KMS-11 (cell line): ENCODE data around the gene INVS.

Source experiments
- H2AFZ ChIP-seq: fragments of 200-600 bp; sonication (generic); 2 replicates; pipeline ENCODE4 v1.6.1; 2016; ENCODE audit warnings: antibody characterized with exemption, mixed run types, low read depth
- H3K27ac ChIP-seq: fragments of 200-600 bp; sonication (generic); 2 replicates; pipeline ENCODE4 v1.6.1; 2016; ENCODE audit warnings: mild to moderate bottlenecking, mixed run types
- H3K27me3 ChIP-seq: fragments of 200-600 bp; sonication (generic); 2 replicates; pipeline ENCODE4 v1.6.1; 2017; ENCODE audit warnings: mild to moderate bottlenecking, low read depth, mixed run types, moderate library complexity; ENCODE audit not compliant: insufficient read depth
- H3K36me3 ChIP-seq: fragments of 200-600 bp; sonication (generic); 2 replicates; pipeline ENCODE4 v1.6.1; 2017; ENCODE audit warnings: mild to moderate bottlenecking, mixed run types; ENCODE audit not compliant: insufficient read depth
- H3K4me1 ChIP-seq: fragments of 200-600 bp; sonication (generic); 2 replicates; pipeline ENCODE4 v1.6.1; 2016; ENCODE audit warnings: mild to moderate bottlenecking, low read depth, mixed run types; ENCODE audit not compliant: poor library complexity, severe bottlenecking
- H3K4me2 ChIP-seq: fragments of 200-600 bp; sonication (generic); 2 replicates; pipeline ENCODE4 v1.7.0; 2016; ENCODE audit warnings: mild to moderate bottlenecking, mixed run types
- H3K4me3 ChIP-seq: fragments of 200-600 bp; sonication (generic); IDR thresholded peaks from 2 replicates; pipeline ENCODE4 v1.6.1; 2017; ENCODE audit warnings: low read depth, low read length, mixed read lengths; ENCODE audit not compliant: insufficient read depth
- H3K79me2 ChIP-seq: fragments of 200-600 bp; sonication (generic); 2 replicates; pipeline ENCODE4 v1.6.1; 2016; ENCODE audit warnings: low read depth, mixed run types; ENCODE audit not compliant: insufficient read depth
- H3K9ac ChIP-seq: fragments of 200-600 bp; sonication (generic); 2 replicates; pipeline ENCODE4 v1.6.1; 2016; ENCODE audit warnings: mild to moderate bottlenecking, mixed run types
- H4K20me1 ChIP-seq: fragments of 200-600 bp; sonication (generic); 2 replicates; pipeline ENCODE4 v1.6.1; 2016; ENCODE audit warnings: mild to moderate bottlenecking, mixed run types; ENCODE audit not compliant: insufficient read depth
- CTCF ChIP-seq: fragments of 200-600 bp; sonication (generic); conservative IDR thresholded peaks from 2 replicates; pipeline ENCODE4 v1.6.1; 2017; ENCODE audit warnings: low read depth, mild to moderate bottlenecking, antibody characterized with exemption, low read length, moderate library complexity, mixed read lengths

The INVS gene

GRCh38 chr9:100307080-100307479 is 208.0 kb downstream of the INVS start:
- no peak overlapping the region for H3K27ac ChIP-seq
- no peak overlapping the region for H3K4me2 ChIP-seq
- H2AFZ ChIP-seq, result no peak overlapping the region
- H4K20me1 ChIP-seq, result no peaks in the 10 kb centered on the region
- no peaks in the 10 kb centered on the region for H3K4me1 ChIP-seq
- H3K79me2 ChIP-seq, result no peaks in the 10 kb centered on the region
- H3K27me3 ChIP-seq, result no peaks in the 10 kb centered on the region
- no peak overlapping the region for H3K4me3 ChIP-seq
- TF ChIP-seq CTCF, result no peak
- no peaks in the 10 kb centered on the region; the same call in 1 of the 2 replicates for H3K36me3 ChIP-seq
- H3K9ac ChIP-seq, result no peak overlapping the region

- Histone ChIP-seq H2AFZ (no peak overlapping the region), H3K9ac (no peak overlapping the region), H4K20me1 (no peaks in the 10 kb centered on the region), H3K27me3 (no peaks in the 10 kb centered on the region), H3K4me2 (no peak overlapping the region), H3K4me3 (no peak overlapping the region), H3K79me2 (no peaks in the 10 kb centered on the region; the same call in 1 of the 2 replicates), H3K4me1 (no peaks in the 10 kb centered on the region), H3K36me3 (no peaks in the 10 kb centered on the region; the same call in 1 of the 2 replicates), H3K27ac (no peak overlapping the region)
- no peak for TF ChIP-seq CTCF
Measured at GRCh38 chr9:100308965-100309564, 210.0 kb downstream of the INVS start.

- Histone ChIP-seq H2AFZ (no peak overlapping the region), H3K4me2 (no peak overlapping the region), H3K27ac (no peak overlapping the region), H3K79me2 (no peaks in the 10 kb centered on the region; the same call in 1 of the 2 replicates), H4K20me1 (no peaks in the 10 kb centered on the region), H3K27me3 (no peaks in the 10 kb centered on the region), H3K36me3 (no peaks in the 10 kb centered on the region), H3K4me3 (no peak overlapping the region), H3K9ac (no peak overlapping the region), H3K4me1 (no peaks in the 10 kb centered on the region)
- no peak for TF ChIP-seq CTCF
Measured at GRCh38 chr9:100309992-100310391, 210.9 kb downstream of the INVS start.

- no peak overlapping the region for H3K4me3 ChIP-seq
- H3K27ac ChIP-seq, result no peak overlapping the region
- H3K4me2 ChIP-seq, result no peak overlapping the region
- no peak overlapping the region for H3K9ac ChIP-seq
- no peaks in the 10 kb centered on the region for H3K4me1 ChIP-seq
- no peak for TF ChIP-seq CTCF
- H3K27me3 ChIP-seq, result no peaks in the 10 kb centered on the region
- no peaks in the 10 kb centered on the region for H4K20me1 ChIP-seq
- no peak overlapping the region for H2AFZ ChIP-seq
- H3K36me3 ChIP-seq, result no peaks in the 10 kb centered on the region; the same call in 1 of the 2 replicates
- H3K79me2 ChIP-seq, result no peaks in the 10 kb centered on the region; the same call in 1 of the 2 replicates
Measured at GRCh38 chr9:100315561-100315960, 216.5 kb downstream of the INVS start.
